ENCODE results near the gene IGF2BP2. TPM values are rescaled to one million over a fixed set of nuclear protein-coding genes. Genes with fewer than 3 reads are reported as not detected.

The IGF2BP2 gene
- total and polyA plus RNA-seq, 2 of the 8 experiments (the other 6 are each of a cell fraction or from before 2014, with no cell fraction given), result 7.4 to 121 TPM

- no peak overlapping the region for H2AK5ac ChIP-seq (ENCODE audit: low read depth, low read length)
- no peak overlapping the region for H3K27ac ChIP-seq (ENCODE audit: low read depth, low read length)
- H3K4me3 ChIP-seq (ENCODE audit: extremely low read depth in 1 of 4, insufficient read depth in 2 of 4, low read depth in 3 of 4, low read length in 4 of 4), result no peak overlapping the region
- H4K91ac ChIP-seq (replicated peaks; ENCODE audit: insufficient read length, low read length), result no peak overlapping the region
- ChIA-PET CTCF (ENCODE audit: partially characterized antibody) (interaction anchor here (0.9 to 1.5 kb wide), 8 partner anchors 12 to 186 kb away, joined by 3 to 5 read pairs (median 4); no protein-coding TSS in a partner anchor), POLR2A (ENCODE audit: partially characterized antibody) (interaction anchor here (0.9 to 2.6 kb wide), 3 partner anchors 14 to 67 kb away, joined by 3 to 8 read pairs (median 4); no protein-coding TSS in a partner anchor)
- no peak overlapping the region; the same call in 1 of the 2 replicates for H3K18ac ChIP-seq (ENCODE audit: extremely low read depth, low read length)
- H3K9me3 ChIP-seq (ENCODE audit: insufficient read depth in 2 of 2, low read depth in 1 of 2, low read length in 1 of 2), result peaks cover 0 to 3% of the 10 kb centered on the region in 2 experiments; a peak in 1 of 4 replicates
- no peak overlapping the region for H3K56ac ChIP-seq (replicated peaks; ENCODE audit: insufficient read length, low read depth, low read length)
- H3K27me3 ChIP-seq (replicated peaks in 1 of 4; ENCODE audit: control insufficient read depth in 3 of 4, extremely low read depth in 1 of 4, insufficient read depth in 3 of 4, low read length in 3 of 4), result no peaks in the 10 kb centered on the region
- H2BK120ac ChIP-seq (replicated peaks; ENCODE audit: low read depth, low read length), result no peak overlapping the region
- H3K9ac ChIP-seq (replicated peaks in 1 of 4; ENCODE audit: extremely low read depth in 1 of 4, low read depth in 3 of 4, low read length in 3 of 4), result no peak overlapping the region
- TF ChIP-seq POU5F1 (IDR thresholded peaks at IDR 0.05; ENCODE audit: low read depth, low read length), result no peak
- no peak for TF ChIP-seq TCF12 (IDR thresholded peaks at IDR 0.05; ENCODE audit: low read depth, low read length)
- TF ChIP-seq CTBP2 (IDR thresholded peaks at IDR 0.05; ENCODE audit: borderline replicate concordance, insufficient read depth, insufficient read length, low read length), result no peak
- TF ChIP-seq, protein P1, sequence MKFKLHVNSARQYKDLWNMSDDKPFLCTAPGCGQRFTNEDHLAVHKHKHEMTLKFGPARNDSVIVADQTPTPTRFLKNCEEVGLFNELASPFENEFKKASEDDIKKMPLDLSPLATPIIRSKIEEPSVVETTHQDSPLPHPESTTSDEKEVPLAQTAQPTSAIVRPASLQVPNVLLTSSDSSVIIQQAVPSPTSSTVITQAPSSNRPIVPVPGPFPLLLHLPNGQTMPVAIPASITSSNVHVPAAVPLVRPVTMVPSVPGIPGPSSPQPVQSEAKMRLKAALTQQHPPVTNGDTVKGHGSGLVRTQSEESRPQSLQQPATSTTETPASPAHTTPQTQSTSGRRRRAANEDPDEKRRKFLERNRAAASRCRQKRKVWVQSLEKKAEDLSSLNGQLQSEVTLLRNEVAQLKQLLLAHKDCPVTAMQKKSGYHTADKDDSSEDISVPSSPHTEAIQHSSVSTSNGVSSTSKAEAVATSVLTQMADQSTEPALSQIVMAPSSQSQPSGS (IDR thresholded peaks at IDR 0.05; ENCODE audit: low read length), result no peak
- peak; percentile 27 to 34; a peak in 2 of 4 replicates for TF ChIP-seq RAD21 (IDR thresholded peaks at IDR 0.05 in 1 of 2, conservative IDR thresholded peaks at IDR 0.05 in 1 of 2; ENCODE audit: low read depth in 2 of 2, low read length in 2 of 2)
- no peak for TF ChIP-seq YY1 (IDR thresholded peaks at IDR 0.05; ENCODE audit: low read depth, low read length)
- TF ChIP-seq, protein P2, sequence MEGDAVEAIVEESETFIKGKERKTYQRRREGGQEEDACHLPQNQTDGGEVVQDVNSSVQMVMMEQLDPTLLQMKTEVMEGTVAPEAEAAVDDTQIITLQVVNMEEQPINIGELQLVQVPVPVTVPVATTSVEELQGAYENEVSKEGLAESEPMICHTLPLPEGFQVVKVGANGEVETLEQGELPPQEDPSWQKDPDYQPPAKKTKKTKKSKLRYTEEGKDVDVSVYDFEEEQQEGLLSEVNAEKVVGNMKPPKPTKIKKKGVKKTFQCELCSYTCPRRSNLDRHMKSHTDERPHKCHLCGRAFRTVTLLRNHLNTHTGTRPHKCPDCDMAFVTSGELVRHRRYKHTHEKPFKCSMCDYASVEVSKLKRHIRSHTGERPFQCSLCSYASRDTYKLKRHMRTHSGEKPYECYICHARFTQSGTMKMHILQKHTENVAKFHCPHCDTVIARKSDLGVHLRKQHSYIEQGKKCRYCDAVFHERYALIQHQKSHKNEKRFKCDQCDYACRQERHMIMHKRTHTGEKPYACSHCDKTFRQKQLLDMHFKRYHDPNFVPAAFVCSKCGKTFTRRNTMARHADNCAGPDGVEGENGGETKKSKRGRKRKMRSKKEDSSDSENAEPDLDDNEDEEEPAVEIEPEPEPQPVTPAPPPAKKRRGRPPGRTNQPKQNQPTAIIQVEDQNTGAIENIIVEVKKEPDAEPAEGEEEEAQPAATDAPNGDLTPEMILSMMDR (IDR thresholded peaks at IDR 0.05; ENCODE audit: control extremely low read depth in 1 of 3, insufficient read depth in 1 of 3, low read depth in 1 of 3, low read length in 3 of 3), result no peak
- H2BK20ac ChIP-seq (ENCODE audit: low read length), result no peak overlapping the region
- no peaks in the 10 kb centered on the region for H3K23me2 ChIP-seq (ENCODE audit: low read depth, low read length)
- no peaks in the 10 kb centered on the region for H3K36me3 ChIP-seq (ENCODE audit: control insufficient read depth in 2 of 4, insufficient read depth in 4 of 4, low read length in 3 of 4)
- H3K4me2 ChIP-seq (ENCODE audit: insufficient read depth in 1 of 2, low read depth in 2 of 2, low read length in 2 of 2), result no peak overlapping the region
- H2BK5ac ChIP-seq (ENCODE audit: low read depth, low read length), result no peak overlapping the region
- H3K14ac ChIP-seq (ENCODE audit: insufficient read length), result no peak overlapping the region
- H4K20me1 ChIP-seq (replicated peaks in 1 of 2; ENCODE audit: control insufficient read depth in 1 of 2, insufficient read depth in 2 of 2, low read length in 2 of 2), result no peaks in the 10 kb centered on the region
- no peak overlapping the region for H2AFZ ChIP-seq (ENCODE audit: low read length)
- no peak for DNase-seq (ENCODE audit: low read depth in 1 of 2, low spot score in 2 of 2)
- H3K4me1 ChIP-seq (replicated peaks in 1 of 4; ENCODE audit: control insufficient read depth in 3 of 4, insufficient read depth in 4 of 4, low read length in 3 of 4), result no peaks in the 10 kb centered on the region; a peak in 3 of 7 replicates
- H4K5ac ChIP-seq (ENCODE audit: insufficient read length, low read depth, low read length), result no peak overlapping the region
- H2BK15ac ChIP-seq (ENCODE audit: low read length), result no peak overlapping the region
- no peak overlapping the region for H3K23ac ChIP-seq (ENCODE audit: insufficient read length)
- 68% methylated on average over 6 of the region's 6 CpGs; no CpG with 5 or more reads in 1 of the 2 experiments for WGBS, 2 experiments (ENCODE audit: extremely low coverage in 1 of 2, insufficient coverage in 1 of 2, insufficient read length in 1 of 2, insufficient replicate concordance in 2 of 2, low coverage in 1 of 2, low lambda C conversion rate in 2 of 2, missing lambda C conversion rate in 1 of 2)
- no peak overlapping the region for H3K4ac ChIP-seq (replicated peaks; ENCODE audit: insufficient read length, low read depth, low read length)
- no peak overlapping the region for H2BK12ac ChIP-seq (ENCODE audit: low read depth, low read length)
- H4K8ac ChIP-seq (ENCODE audit: extremely low read depth, insufficient read depth, low read length), result no peak overlapping the region
- H3K79me2 ChIP-seq (ENCODE audit: control insufficient read depth in 1 of 2, insufficient read depth in 2 of 2, low read length in 2 of 2), result no peaks in the 10 kb centered on the region
- no peaks in the 10 kb centered on the region for H3K79me1 ChIP-seq (ENCODE audit: low read depth, low read length)
- no peak for FAIRE-seq
These were observed 21.2 kb upstream of the IGF2BP2 start for GRCh38 chr3:185846037-185846436.

Measured in H1 (cell line).